Ovary (tissue), 9 donors: ENCODE data around the gene SCYL3. TPM values are rescaled to one million over a fixed set of nuclear protein-coding genes. Genes with fewer than 3 reads are reported as not detected.

ENCODE experiments used
- DNase-seq, 5 donors: peaks; one replicate each; pipeline ENCODE4 v3.0.0-alpha.2; 2019 to 2020
- H3K27ac ChIP-seq, 2 donors: fragments of 200-600 bp; one replicate each; pipeline versions ENCODE4 v1.5.1 to v1.8.0; 2019 to 2022
- H3K27me3 ChIP-seq: fragments of 200-600 bp; one replicate; pipeline ENCODE4 v1.8.0; 2022
- H3K36me3 ChIP-seq: fragments of 200-600 bp; sonication (generic); one replicate; pipeline ENCODE4 v1.5.1; 2019
- H3K4me1 ChIP-seq: one replicate; pipeline ENCODE4 v1.8.1; 2013; ENCODE audit warnings: mild to moderate bottlenecking, moderate library complexity; ENCODE audit not compliant: insufficient read depth
- H3K4me3 ChIP-seq: fragments of 200-600 bp; sonication (generic); one replicate; pipeline ENCODE4 v1.5.1; 2017
- H3K9me3 ChIP-seq, 2 donors: fragments of 200-600 bp in 1 of 2; sonication (generic) in 1 of 2; one replicate each; pipeline versions ENCODE4 v1.5.1 to v1.8.1; 2013 to 2019; ENCODE audit warnings: mild to moderate bottlenecking in 1 of 2, moderate library complexity in 1 of 2
- CTCF ChIP-seq, 3 donors: fragments of 450-650 bp in 2 of 3; fragments of 200-600 bp in 1 of 3; IDR thresholded peaks; one replicate each; pipeline versions ENCODE4 v1.5.1 to v1.8.0; 2016 to 2022; ENCODE audit warnings: antibody characterized with exemption in 3 of 3, mild to moderate bottlenecking in 1 of 3
- EP300 ChIP-seq: sonication (generic); formaldehyde crosslinking; IDR thresholded peaks from one replicate; pipeline ENCODE4 v1.6.1; 2017; ENCODE audit warnings: antibody characterized with exemption
- POLR2A ChIP-seq: fragments of 450-650 bp; IDR thresholded peaks from one replicate; pipeline ENCODE4 v1.6.1; 2017; ENCODE audit warnings: antibody characterized with exemption, mild to moderate bottlenecking, moderate library complexity
- WGBS, 3 donors: extraction: QIAGEN DNeasy Blood & Tissue Kit in 1 of 3; methylation state at CpG; one replicate each; pipeline versions ENCODE4 v1.1.5 to v1.1.7; 2013 to 2017; 5-methylcytosine and 5-hydroxymethylcytosine counted together
- intact Hi-C, 4 donors: fragments of 100-400 bp; cut with DNase I; formaldehyde crosslinking; loops; one replicate each; pipeline versions ENCODE4 v1.11.0 to v1.15.1; 2022 to 2023
- polyA plus RNA-seq, 2 donors: library from polyadenylated mRNA; stranded (reverse); fragments of 200-250 nt in 1 of 2; fragments of 350-450 nt in 1 of 2; fragmentation: Illumina TruSeq in 1 of 2; extraction: RNeasy Lipid Tissue Mini Kit (QIAGEN cat#74804) in 1 of 2; gene quantifications; one replicate each; pipeline ENCODE4 v1.2.3, GENCODE V29; 2013 to 2014
- total RNA-seq, 7 donors: library from RNA; depleted of rRNA in 2 of 7; stranded (reverse); fragments of >200 nt in 2 of 7; fragmentation: NEBNext Ultra II Directional in 3 of 7; extraction: Animal tissue kit (Norgen Biotek cat#: 25700) in 3 of 7; gene quantifications; one replicate each; pipeline versions ENCODE4 v1.1.0 to v1.2.4, GENCODE V29; 2016 to 2023
- donor health status: DM: no; HTN: no; CAD: no; lungs with moderate emphysema.
- donor health status: DM: no; HTN: no; CAD: no.
- donor health status: Bipolar disorder and iron deficiency.
- donor health status: DM: yes; HTN: yes; CAD: no.
- donor health status: DM: no; HTN: no; CAD: no.
- donor health status: DM: yes; HTN: yes; CAD: no.

Gene SCYL3
- total and polyA plus RNA-seq, 9 donors: 6.3 to 15.3 (median 9.9) TPM

- no peaks in the 10 kb centered on the region for H3K4me1 ChIP-seq
- intact Hi-C loops: no loop called here
- no peak overlapping the region for H3K4me3 ChIP-seq
- TF ChIP-seq POLR2A (no peak), EP300 (no peak), CTCF (IDR thresholded peaks at IDR 0.05) (no peak)
- 49 to 75% (median 50%) methylated on average over 5 of the region's 5 CpGs for WGBS, 3 donors
- no peak overlapping the region for H3K27ac ChIP-seq
- H3K9me3 ChIP-seq: no peaks in the 10 kb centered on the region
- H3K27me3 ChIP-seq: no peaks in the 10 kb centered on the region
- no peak for DNase-seq
- no peaks in the 10 kb centered on the region for H3K36me3 ChIP-seq
These were observed 9.1 kb upstream of the SCYL3 start for GRCh38 chr1:169902751-169903150.

GRCh38 chr1:169901115-169901514 lies 7.4 kb upstream of the SCYL3 start:
- TF ChIP-seq EP300: no peak
- DNase-seq: no peak
- Histone ChIP-seq H3K27me3 (no peaks in the 10 kb centered on the region), H3K36me3 (no peaks in the 10 kb centered on the region), H3K9me3 (no peaks in the 10 kb centered on the region), H3K27ac (no peak overlapping the region), H3K4me3 (no peak overlapping the region), H3K4me1 (no peaks in the 10 kb centered on the region)
- intact Hi-C loops: no loop called here

GRCh38 chr1:169900571-169900970 lies 6.9 kb upstream of the SCYL3 start:
- Histone ChIP-seq H3K4me3 (no peak overlapping the region), H3K36me3 (no peaks in the 10 kb centered on the region), H3K27me3 (no peaks in the 10 kb centered on the region), H3K9me3 (no peaks in the 10 kb centered on the region), H3K4me1 (no peaks in the 10 kb centered on the region), H3K27ac (no peak overlapping the region)
- no peak for DNase-seq
- intact Hi-C loops: no loop called here
- TF ChIP-seq EP300: no peak
- no peak for TF ChIP-seq CTCF (IDR thresholded peaks at IDR 0.05)
- no peak for TF ChIP-seq POLR2A

- intact Hi-C loops: no loop called here
These were observed 6.0 kb upstream of the SCYL3 start for GRCh38 chr1:169899519-169900217.

More at GRCh38 chr1:169899519-169900217, 6.0 kb upstream of the SCYL3 start:
- Histone ChIP-seq H3K27me3 (no peaks in the 10 kb centered on the region), H3K9me3 (no peaks in the 10 kb centered on the region), H3K36me3 (no peaks in the 10 kb centered on the region), H3K4me1 (no peaks in the 10 kb centered on the region), H3K4me3 (no peak overlapping the region), H3K27ac (no peak overlapping the region)
- TF ChIP-seq CTCF (IDR thresholded peaks at IDR 0.05) (no peak), EP300 (no peak), POLR2A (no peak)
- 47 to 56% (median 54%) methylated on average over 4 of the region's 4 CpGs for WGBS, 3 donors
- DNase-seq: no peak
